Esophagus muscularis mucosa (tissue), 4 donors: ENCODE results near the gene NTRK2. TPM values are rescaled to one million over a fixed set of nuclear protein-coding genes. Genes with fewer than 3 reads are reported as not detected.

Experiments
- DNase-seq: peaks from one replicate; pipeline ENCODE4 v3.0.0-alpha.2; 2017; ENCODE audit errors: extremely low spot score
- H3K27ac ChIP-seq, 4 donors: fragments of 200-600 bp; sonication (generic); replicated peaks in 1 of 4; 1 replicate in 3 of 4; 2 replicates in 1 of 4; pipeline ENCODE4 v1.5.1; 2016 to 2019; ENCODE audit warnings: mild to moderate bottlenecking in 1 of 4
- H3K27me3 ChIP-seq, 4 donors: fragments of 200-600 bp; sonication (generic); one replicate each; pipeline versions ENCODE4 v1.5.1 to v1.6.0; 2016 to 2019
- H3K36me3 ChIP-seq, 4 donors: fragments of 200-600 bp; sonication (generic); one replicate each; pipeline ENCODE4 v1.5.1; 2016 to 2019
- H3K4me1 ChIP-seq, 4 donors: fragments of 200-600 bp; sonication (generic); one replicate each; pipeline ENCODE4 v1.5.1; 2016 to 2019
- H3K4me3 ChIP-seq, 4 donors: fragments of 200-600 bp; sonication (generic); 1 replicate in 2 of 4; 2 replicates in 2 of 4; pipeline ENCODE4 v1.5.1; 2016 to 2019; ENCODE audit warnings: mild to moderate bottlenecking in 4 of 4, moderate library complexity in 1 of 4
- H3K9me3 ChIP-seq, 4 donors: fragments of 200-600 bp; sonication (generic); 1 replicate in 3 of 4; 2 replicates in 1 of 4; pipeline ENCODE4 v1.5.1; 2016 to 2019
- CTCF ChIP-seq, 3 experiments: fragments of 200-600 bp in 2 of 3; fragments of 450-650 bp in 1 of 3; sonication (generic) in 2 of 3; IDR thresholded peaks; one replicate each; pipeline ENCODE4 v1.5.1; 2017 to 2019; ENCODE audit warnings: antibody characterized with exemption in 3 of 3, mild to moderate bottlenecking in 2 of 3, moderate library complexity in 1 of 3
- EP300 ChIP-seq: sonication (generic); formaldehyde crosslinking; IDR thresholded peaks from one replicate; pipeline ENCODE4 v1.6.1; 2017; ENCODE audit warnings: antibody characterized with exemption
- POLR2A ChIP-seq: fragments of 450-650 bp; IDR thresholded peaks from one replicate; pipeline ENCODE4 v1.6.1; 2017; ENCODE audit warnings: antibody characterized with exemption, moderate library complexity, mild to moderate bottlenecking, low read depth
- POLR2AphosphoS5 ChIP-seq, 2 donors: sonication (generic); formaldehyde crosslinking; IDR thresholded peaks; one replicate each; pipeline ENCODE4 v1.6.1; 2017; ENCODE audit warnings: antibody characterized with exemption in 2 of 2
- WGBS: methylation state at CpG from one replicate; pipeline ENCODE4 v1.1.5; 2018; 5-methylcytosine and 5-hydroxymethylcytosine counted together
- intact Hi-C: fragments of 100-400 bp; cut with DNase I; formaldehyde crosslinking; loops from one replicate; pipeline ENCODE4 v1.15.1; 2023
- total RNA-seq, 4 donors: library from RNA; depleted of rRNA; stranded (reverse); fragments of >200 nt; gene quantifications; one replicate each; pipeline versions ENCODE4 v1.1.0 to v1.2.1, GENCODE V29; 2016

The NTRK2 gene
- total RNA-seq, 4 donors from 2014 or later, result 1.2 to 6.3 (median 5.5) TPM

GRCh38 chr9:84886866-84887265 lies 217.3 kb downstream of the NTRK2 start:
- 89% methylated on average over 8 of the region's 8 CpGs for WGBS
- intact Hi-C loops, result no loop called here
- H3K27ac ChIP-seq, result no peak overlapping the region
- H3K4me1 ChIP-seq, result no peaks in the 10 kb centered on the region
- DNase-seq, result no peak
- H3K4me3 ChIP-seq, result no peak overlapping the region
- H3K9me3 ChIP-seq, result no peaks in the 10 kb centered on the region
- no peaks in the 10 kb centered on the region for H3K36me3 ChIP-seq
- TF ChIP-seq EP300, result no peak
- TF ChIP-seq CTCF (IDR thresholded peaks at IDR 0.05), result no peak
- no peak for TF ChIP-seq POLR2AphosphoS5 (IDR thresholded peaks at IDR 0.05)
- no peak for TF ChIP-seq POLR2A
- no peaks in the 10 kb centered on the region for H3K27me3 ChIP-seq

GRCh38 chr9:84891924-84892323 lies 222.4 kb downstream of the NTRK2 start:
- Histone ChIP-seq H3K4me3 (no peak overlapping the region), H3K27ac (no peak overlapping the region), H3K9me3 (no peaks in the 10 kb centered on the region), H3K27me3 (no peaks in the 10 kb centered on the region), H3K36me3 (no peaks in the 10 kb centered on the region), H3K4me1 (peaks cover 0 to 5% (median 0%) of the 10 kb centered on the region in 4 donors)
- no peak for DNase-seq
- intact Hi-C loops, result no loop called here
- TF ChIP-seq POLR2A (no peak), CTCF (IDR thresholded peaks at IDR 0.05) (no peak), POLR2AphosphoS5 (IDR thresholded peaks at IDR 0.05) (no peak), EP300 (no peak)
- 88% methylated on average over 1 of the region's 1 CpG for WGBS

DNA sequence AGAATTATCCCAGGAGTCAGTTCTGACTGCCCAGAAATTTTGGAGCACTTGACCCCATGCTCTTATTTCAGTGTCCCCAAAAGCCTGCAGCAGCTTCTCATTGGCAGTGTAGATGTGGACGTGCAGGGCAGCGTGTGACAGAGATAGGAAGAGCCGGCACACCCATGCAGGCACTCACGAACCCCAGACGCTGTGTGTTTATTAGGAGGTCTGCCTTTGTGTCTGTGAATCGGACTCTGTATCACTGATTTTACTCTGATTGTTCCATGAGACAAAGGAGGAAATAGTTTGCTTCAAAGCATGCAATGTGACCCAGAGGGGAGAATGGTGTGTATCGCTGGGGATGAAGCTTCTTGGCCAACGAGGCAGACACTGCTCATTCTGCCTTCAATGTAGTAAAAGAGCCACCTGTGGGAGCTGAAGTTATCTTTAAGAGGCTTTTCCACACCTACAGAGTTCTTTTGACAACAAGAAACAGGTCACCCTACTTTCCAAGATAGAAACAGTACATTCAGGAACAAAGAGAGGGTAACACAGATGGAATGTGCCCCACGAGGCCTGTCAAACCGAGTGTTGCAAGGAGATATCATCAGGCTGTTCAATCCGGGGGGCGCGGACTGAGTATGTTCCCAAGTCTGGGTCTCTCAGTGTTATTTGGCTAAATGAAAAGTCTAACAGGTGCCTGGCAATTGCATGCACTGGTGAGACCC lies 224.0 kb downstream of the NTRK2 start:
- WGBS, result 79% methylated on average over 13 of the region's 13 CpGs
- H3K36me3 ChIP-seq, result no peaks in the 10 kb centered on the region
- peaks cover 0 to 5% (median 0%) of the 10 kb centered on the region in 4 donors for H3K4me1 ChIP-seq
- no peak overlapping the region for H3K27ac ChIP-seq
- no peaks in the 10 kb centered on the region for H3K27me3 ChIP-seq
- H3K9me3 ChIP-seq, result no peaks in the 10 kb centered on the region
- TF ChIP-seq EP300 (no peak), POLR2AphosphoS5 (IDR thresholded peaks at IDR 0.05) (no peak)
- intact Hi-C loops, result no loop called here
- no peak for DNase-seq
- H3K4me3 ChIP-seq, result no peak overlapping the region

GRCh38 chr9:84894859-84895258 lies 225.3 kb downstream of the NTRK2 start:
- no peak for DNase-seq
- H3K27ac ChIP-seq, result no peak overlapping the region
- no peaks in the 10 kb centered on the region for H3K9me3 ChIP-seq
- no peaks in the 10 kb centered on the region for H3K36me3 ChIP-seq
- WGBS, result 82% methylated on average over 2 of the region's 2 CpGs
- no peaks in the 10 kb centered on the region for H3K27me3 ChIP-seq
- no peak overlapping the region for H3K4me3 ChIP-seq
- H3K4me1 ChIP-seq, result peaks cover 0 to 5% (median 0%) of the 10 kb centered on the region in 4 donors
- TF ChIP-seq EP300 (no peak), CTCF (IDR thresholded peaks at IDR 0.05) (no peak), POLR2A (no peak), POLR2AphosphoS5 (IDR thresholded peaks at IDR 0.05) (no peak)
- intact Hi-C loops, result no loop called here

GRCh38 chr9:84897362-84898094 lies 228.0 kb downstream of the NTRK2 start:
- H3K27ac ChIP-seq, result no peak overlapping the region
- TF ChIP-seq CTCF (IDR thresholded peaks at IDR 0.05) (no peak), POLR2A (no peak), POLR2AphosphoS5 (IDR thresholded peaks at IDR 0.05) (no peak), EP300 (no peak)
- no peaks in the 10 kb centered on the region for H3K27me3 ChIP-seq
- no peak overlapping the region for H3K4me3 ChIP-seq
- 78% methylated on average over 7 of the region's 7 CpGs for WGBS
- intact Hi-C loops, result no loop called here
- no peaks in the 10 kb centered on the region for H3K9me3 ChIP-seq
- H3K4me1 ChIP-seq, result peaks cover 0 to 5% (median 0%) of the 10 kb centered on the region in 4 donors
- H3K36me3 ChIP-seq, result no peaks in the 10 kb centered on the region
- peak; percentile 88 for DNase-seq
